ENCODE results near the gene TREML2.
"Not testable (repeated sequence)": the region's sequence is repeated elsewhere in the genome, so short reads cannot be mapped to it uniquely, and the experiment has no call there.

TREML2 gene

GRCh38 chr6:41200901-41201763, at the start of gene TREML2:
Gene TREML2 (minus strand): TSS chr6:41201149. CDS start chr6:41201008, 141 bp downstream.
- no peak for DNase-seq

GRCh38 chr6:41247882-41248705, 47.1 kb upstream of the TREML2 start:
- no peak for DNase-seq

- DNase-seq = no peak
These were observed 46.4 kb upstream of the TREML2 start for GRCh38 chr6:41247288-41247865.

- DNase-seq = not testable (repeated sequence)
These were observed 45.6 kb upstream of the TREML2 start for GRCh38 chr6:41246529-41246928.

- peak; percentile 48 for DNase-seq
These were observed 38.7 kb upstream of the TREML2 start for GRCh38 chr6:41239467-41240159.

- no peak for DNase-seq
These were observed 36.2 kb upstream of the TREML2 start for GRCh38 chr6:41237128-41237527.

- no peak for DNase-seq
These were observed 35.3 kb upstream of the TREML2 start for GRCh38 chr6:41236276-41236675.

GRCh38 chr6:41232667-41233066, 31.7 kb upstream of the TREML2 start:
- no peak for DNase-seq

- no peak for DNase-seq
These were observed 30.3 kb upstream of the TREML2 start for GRCh38 chr6:41231246-41231645.

GRCh38 chr6:41229721-41230120, 28.8 kb upstream of the TREML2 start:
- DNase-seq = no peak

- DNase-seq = no peak
These were observed 27.7 kb upstream of the TREML2 start for GRCh38 chr6:41228616-41229015.

- no peak for DNase-seq
These were observed 27.1 kb upstream of the TREML2 start, which contains the start of gene TREML4 for GRCh38 chr6:41228096-41228495. Gene TREML4 (plus strand): TSS chr6:41228349. CDS start chr6:41228428, 79 bp downstream.

- peak; percentile 27 for DNase-seq
These were observed 25.8 kb upstream of the TREML2 start for GRCh38 chr6:41226752-41227151.

GRCh38 chr6:41224800-41225199, 23.9 kb upstream of the TREML2 start:
- DNase-seq = no peak

- no peak for DNase-seq
These were observed 21.6 kb upstream of the TREML2 start for GRCh38 chr6:41222513-41222912.

GRCh38 chr6:41222045-41222444, 21.1 kb upstream of the TREML2 start:
- DNase-seq = no peak

- DNase-seq = no peak
These were observed 15.7 kb upstream of the TREML2 start for GRCh38 chr6:41216616-41217015.

GRCh38 chr6:41215777-41216176, 14.8 kb upstream of the TREML2 start:
- DNase-seq = peak; percentile 65

GRCh38 chr6:41214559-41215238, 13.8 kb upstream of the TREML2 start:
- no peak for DNase-seq

- no peak for DNase-seq
These were observed 8.8 kb upstream of the TREML2 start for GRCh38 chr6:41209547-41210320.

GRCh38 chr6:41208439-41209106, 7.6 kb upstream of the TREML2 start:
- no peak for DNase-seq
